Measurements from ENCODE around the gene TBC1D14. TPM values are rescaled to one million over a fixed set of nuclear protein-coding genes. Genes with fewer than 3 reads are reported as not detected.

The TBC1D14 gene
- total RNA-seq, 2 donors from 2014 or later, result 43.2 to 46.6 TPM

DNA sequence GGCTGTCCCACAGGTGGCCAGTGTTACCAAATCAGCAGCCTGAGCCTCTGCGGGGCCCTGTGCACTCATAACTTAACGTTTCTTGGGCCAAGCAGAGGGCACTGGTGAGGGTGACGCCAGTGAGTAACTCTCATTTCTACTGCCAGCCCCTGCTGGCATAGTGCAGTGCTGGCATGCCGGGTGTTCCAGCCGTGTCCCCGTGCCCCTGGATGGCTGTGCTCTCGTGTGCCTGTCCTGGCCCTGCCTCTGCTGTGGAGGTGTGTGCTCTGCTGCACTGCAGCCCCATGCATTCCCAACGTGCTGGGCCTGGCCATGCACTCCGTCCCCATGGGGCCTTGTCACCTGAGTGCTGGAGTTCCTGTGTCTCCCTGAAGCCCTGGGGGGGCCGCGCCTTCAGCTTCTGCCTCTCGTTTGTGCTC is 14.7 kb downstream of the TBC1D14 start:
- H3K9ac ChIP-seq (ENCODE audit: low read depth in 2 of 2, low read length in 2 of 2), result no peak overlapping the region
- intact Hi-C loops (cut with DNase I), result no loop called here
- no peak overlapping the region for H3K27ac ChIP-seq
- peaks cover 25% of the 10 kb centered on the region for H3K4me1 ChIP-seq
- H3K9me3 ChIP-seq, result no peaks in the 10 kb centered on the region
- TF ChIP-seq, protein P1, sequence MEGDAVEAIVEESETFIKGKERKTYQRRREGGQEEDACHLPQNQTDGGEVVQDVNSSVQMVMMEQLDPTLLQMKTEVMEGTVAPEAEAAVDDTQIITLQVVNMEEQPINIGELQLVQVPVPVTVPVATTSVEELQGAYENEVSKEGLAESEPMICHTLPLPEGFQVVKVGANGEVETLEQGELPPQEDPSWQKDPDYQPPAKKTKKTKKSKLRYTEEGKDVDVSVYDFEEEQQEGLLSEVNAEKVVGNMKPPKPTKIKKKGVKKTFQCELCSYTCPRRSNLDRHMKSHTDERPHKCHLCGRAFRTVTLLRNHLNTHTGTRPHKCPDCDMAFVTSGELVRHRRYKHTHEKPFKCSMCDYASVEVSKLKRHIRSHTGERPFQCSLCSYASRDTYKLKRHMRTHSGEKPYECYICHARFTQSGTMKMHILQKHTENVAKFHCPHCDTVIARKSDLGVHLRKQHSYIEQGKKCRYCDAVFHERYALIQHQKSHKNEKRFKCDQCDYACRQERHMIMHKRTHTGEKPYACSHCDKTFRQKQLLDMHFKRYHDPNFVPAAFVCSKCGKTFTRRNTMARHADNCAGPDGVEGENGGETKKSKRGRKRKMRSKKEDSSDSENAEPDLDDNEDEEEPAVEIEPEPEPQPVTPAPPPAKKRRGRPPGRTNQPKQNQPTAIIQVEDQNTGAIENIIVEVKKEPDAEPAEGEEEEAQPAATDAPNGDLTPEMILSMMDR (IDR thresholded peaks at IDR 0.05), result no peak
- H3K36me3 ChIP-seq, result peaks cover 13% of the 10 kb centered on the region
- no peaks in the 10 kb centered on the region for H3K27me3 ChIP-seq
- H3K4me3 ChIP-seq, result no peak overlapping the region
- no peak for DNase-seq

DNA sequence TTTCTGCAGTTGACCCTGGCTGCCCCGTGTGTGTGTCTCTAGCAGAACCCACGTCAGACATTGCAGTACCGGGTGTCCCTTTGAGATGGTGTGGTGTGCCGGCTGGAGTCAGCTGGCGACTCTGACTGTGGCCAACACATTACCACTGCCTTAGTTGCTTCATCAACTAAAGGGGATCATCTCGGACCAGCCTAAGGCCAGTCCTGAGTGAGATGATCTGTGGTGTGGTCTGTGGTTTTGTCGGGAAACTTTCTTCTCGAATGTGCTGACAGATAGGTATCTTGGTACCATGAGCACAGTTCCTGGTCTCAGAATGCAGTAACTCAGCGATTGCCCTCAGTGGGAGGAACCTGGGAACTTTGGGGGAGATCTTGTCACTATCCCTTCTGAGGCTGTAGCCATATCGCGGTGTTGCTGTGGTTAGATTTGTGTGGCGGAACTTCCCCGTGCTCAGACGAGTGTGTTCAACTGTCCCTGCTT is 15.8 kb downstream of the TBC1D14 start:
- DNase-seq, result no peak
- TF ChIP-seq, protein P1 (IDR thresholded peaks at IDR 0.05), result no peak
- peaks cover 13% of the 10 kb centered on the region for H3K36me3 ChIP-seq
- peaks cover 31% of the 10 kb centered on the region for H3K4me1 ChIP-seq
- intact Hi-C loops (cut with DNase I), result no loop called here
- no peaks in the 10 kb centered on the region for H3K9me3 ChIP-seq
- H3K4me3 ChIP-seq, result no peak overlapping the region
- H3K9ac ChIP-seq (ENCODE audit: low read depth in 2 of 2, low read length in 2 of 2), result no peak overlapping the region
- H3K27me3 ChIP-seq, result no peaks in the 10 kb centered on the region
- peak overlapping the region; percentile 80 for H3K27ac ChIP-seq

DNA sequence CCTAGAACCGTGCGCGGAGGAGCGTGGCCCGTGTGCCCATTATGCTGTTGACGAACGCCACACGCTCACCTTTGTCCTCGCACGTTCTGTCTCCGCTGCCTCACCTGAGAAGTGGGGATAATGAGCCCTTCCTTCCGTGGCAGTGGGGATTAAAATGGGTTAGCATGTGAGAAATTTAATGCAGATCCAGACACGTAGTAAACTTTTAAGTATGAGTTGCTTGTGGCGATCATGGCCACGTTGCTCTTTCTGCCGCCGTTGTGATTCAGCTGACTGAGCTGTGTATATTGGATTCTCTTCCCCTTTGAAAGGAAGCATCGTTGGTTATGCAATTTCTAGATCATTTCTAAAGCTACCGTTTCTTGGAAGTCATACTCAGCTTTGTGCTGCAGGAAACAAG is 16.5 kb downstream of the TBC1D14 start:
- H3K36me3 ChIP-seq, result peaks cover 13% of the 10 kb centered on the region
- no peak for DNase-seq
- H3K27ac ChIP-seq, result peak overlapping the region; percentile 80
- H3K9ac ChIP-seq (ENCODE audit: low read depth in 2 of 2, low read length in 2 of 2), result peak overlapping the region in 1 of 2 donors; percentile 0
- intact Hi-C loops (cut with DNase I), result no loop called here
- H3K4me1 ChIP-seq, result peaks cover 38% of the 10 kb centered on the region
- no peaks in the 10 kb centered on the region for H3K9me3 ChIP-seq
- TF ChIP-seq, protein P1 (IDR thresholded peaks at IDR 0.05), result no peak
- no peak overlapping the region for H3K4me3 ChIP-seq
- no peaks in the 10 kb centered on the region for H3K27me3 ChIP-seq

DNA sequence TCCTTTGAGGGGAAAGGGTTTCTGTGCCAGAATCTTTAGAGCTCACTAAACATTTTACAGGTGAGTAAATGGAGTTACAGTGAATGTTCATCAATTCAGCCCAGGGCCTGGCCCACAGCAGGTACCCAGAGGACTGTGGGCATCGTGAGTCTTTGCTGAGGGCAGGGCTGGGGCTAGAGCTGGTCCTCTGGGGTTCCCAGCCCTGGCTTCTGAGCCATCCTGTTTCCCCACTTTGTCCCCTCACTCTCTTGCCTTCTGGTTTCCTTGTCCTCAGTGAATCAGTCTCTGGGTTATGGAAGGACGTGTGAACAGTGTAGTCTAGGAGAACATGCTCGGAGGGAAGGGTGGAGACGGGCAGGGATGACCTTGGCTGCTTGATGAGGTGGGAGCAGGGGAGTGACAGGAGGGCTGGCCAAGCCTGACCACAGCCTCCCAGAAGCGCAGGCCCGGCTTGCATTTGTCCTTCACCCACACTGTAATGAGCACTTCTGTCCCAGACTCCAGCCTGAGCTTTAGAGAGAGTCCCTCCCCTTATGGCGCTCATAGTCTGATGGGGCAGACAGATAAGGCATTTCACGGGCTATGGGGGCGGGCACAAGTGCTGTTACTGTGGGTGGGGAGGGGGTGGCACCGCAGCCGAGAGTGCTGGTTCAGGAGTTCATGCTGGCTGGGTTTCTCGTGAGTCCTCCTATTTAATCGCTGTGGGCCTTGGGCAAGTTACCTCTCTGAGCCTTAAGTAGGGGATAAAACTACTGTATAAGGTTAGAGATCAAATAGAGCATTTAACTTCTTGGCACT is 17.3 kb downstream of the TBC1D14 start:
- TF ChIP-seq, protein P1 (IDR thresholded peaks at IDR 0.05), result no peak
- peaks cover 39% of the 10 kb centered on the region for H3K4me1 ChIP-seq
- H3K36me3 ChIP-seq, result peaks cover 13% of the 10 kb centered on the region
- DNase-seq, result peak; percentile 92
- H3K9ac ChIP-seq (ENCODE audit: low read depth in 2 of 2, low read length in 2 of 2), result peak overlapping the region; percentile 24 to 81
- no peak overlapping the region for H3K4me3 ChIP-seq
- H3K9me3 ChIP-seq, result no peaks in the 10 kb centered on the region
- intact Hi-C loops (cut with DNase I), result no loop called here
- H3K27ac ChIP-seq, result peak overlapping the region; percentile 80
- no peaks in the 10 kb centered on the region for H3K27me3 ChIP-seq

GRCh38 chr4:6928081-6928480 is 18.5 kb downstream of the TBC1D14 start:
- H3K4me1 ChIP-seq, result peaks cover 39% of the 10 kb centered on the region
- TF ChIP-seq, protein P1 (IDR thresholded peaks at IDR 0.05), result no peak
- no peak overlapping the region for H3K27ac ChIP-seq
- peaks cover 13% of the 10 kb centered on the region for H3K36me3 ChIP-seq
- no peaks in the 10 kb centered on the region for H3K27me3 ChIP-seq
- peak overlapping the region in 1 of 2 donors; percentile 81 for H3K9ac ChIP-seq (ENCODE audit: low read depth in 2 of 2, low read length in 2 of 2)
- DNase-seq, result no peak
- H3K4me3 ChIP-seq, result no peak overlapping the region
- intact Hi-C loops (cut with DNase I), result no loop called here
- H3K9me3 ChIP-seq, result no peaks in the 10 kb centered on the region

Data from colonic mucosa (tissue), 4 donors.